Body of pancreas (tissue), 4 donors: ENCODE results near the gene FBXO28.

ENCODE experiments used
- CTCF ChIP-seq, 7 experiments: fragments of 450-650 bp in 4 of 7; fragments of 200-600 bp in 3 of 7; sonication (generic) in 3 of 7; IDR thresholded peaks; one replicate each; pipeline ENCODE4 v1.5.1; 2016 to 2019; ENCODE audit warnings: antibody characterized with exemption in 7 of 7
- POLR2A ChIP-seq, 3 donors: fragments of 450-650 bp; IDR thresholded peaks; one replicate each; pipeline ENCODE4 v1.6.1; 2016; ENCODE audit warnings: antibody characterized with exemption in 3 of 3, mild to moderate bottlenecking in 2 of 3

DNA sequence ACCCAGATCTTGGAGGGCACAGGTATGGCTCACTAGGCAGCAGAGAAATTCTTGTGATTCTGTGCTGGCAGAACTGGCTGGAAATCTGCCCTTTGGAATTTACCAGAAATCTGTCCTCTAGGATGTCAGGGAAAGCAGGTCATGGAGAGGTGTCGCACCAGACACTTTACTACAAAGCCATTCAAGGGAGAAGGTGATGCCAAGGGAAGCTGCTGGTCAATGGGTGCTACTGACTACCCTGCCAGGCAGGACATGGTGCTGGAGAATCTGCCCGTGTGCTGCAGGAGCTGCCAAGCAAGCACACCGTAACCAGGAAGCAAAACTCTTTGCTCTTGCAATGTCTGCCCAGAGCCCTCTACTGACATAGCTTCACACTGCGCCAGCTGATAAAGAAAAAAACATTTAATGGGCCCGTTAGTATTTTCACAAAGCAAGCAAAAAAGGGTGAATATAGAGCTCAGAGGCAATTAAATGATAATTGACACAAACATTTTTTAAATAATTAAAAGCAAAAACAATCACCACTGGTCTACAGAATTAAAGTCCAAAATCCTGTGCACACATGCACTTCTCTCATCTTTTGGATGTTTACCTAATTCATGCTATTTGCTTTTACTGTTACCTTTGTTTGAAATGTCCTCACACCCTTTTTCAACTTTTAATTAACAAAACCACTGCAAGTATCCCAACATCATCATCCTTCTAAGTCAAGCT, 7.2 kb upstream of the FBXO28 start:
- peak in 6 of 7 experiments; percentile 13 to 45 (median 32) for TF ChIP-seq CTCF (IDR thresholded peaks at IDR 0.05)
- TF ChIP-seq POLR2A (IDR thresholded peaks at IDR 0.05): no peak
